HG02981 (cell line): ENCODE data around the gene MORC1.

ENCODE experiments used
- ATAC-seq: cut with Tn5 transposase; IDR thresholded peaks from one replicate; pipeline ENCODE4 v1.9.1; 2021; ENCODE audit warnings: mild to moderate bottlenecking, moderate library complexity; ENCODE audit not compliant: unreplicated experiment

Gene MORC1

GRCh38 chr3:109028753-109029152 is 89.2 kb downstream of the MORC1 start:
- ATAC-seq, result no peak

- ATAC-seq, result no peak
These were observed 91.1 kb downstream of the MORC1 start for GRCh38 chr3:109026821-109027220.

GRCh38 chr3:109025896-109026295 is 92.0 kb downstream of the MORC1 start:
- ATAC-seq, result no peak

- peak; percentile 85 for ATAC-seq
These were observed 94.2 kb downstream of the MORC1 start for GRCh38 chr3:109023656-109024254.

- ATAC-seq, result no peak
These were observed 94.8 kb downstream of the MORC1 start for GRCh38 chr3:109023167-109023566.

GRCh38 chr3:109021556-109021955 is 96.4 kb downstream of the MORC1 start:
- no peak for ATAC-seq

- no peak for ATAC-seq
These were observed 99.1 kb downstream of the MORC1 start for GRCh38 chr3:109018828-109019227.

GRCh38 chr3:109005443-109005842 is 112.5 kb downstream of the MORC1 start:
- no peak for ATAC-seq

GRCh38 chr3:108998436-108998835 is 119.5 kb downstream of the MORC1 start:
- no peak for ATAC-seq

GRCh38 chr3:108985844-108986243 is 132.1 kb downstream of the MORC1 start:
- ATAC-seq, result no peak

- ATAC-seq, result no peak
These were observed 134.9 kb downstream of the MORC1 start for GRCh38 chr3:108983051-108983450.

- ATAC-seq, result no peak
These were observed 141.9 kb downstream of the MORC1 start for GRCh38 chr3:108976058-108976457.

- no peak for ATAC-seq
These were observed 144.9 kb downstream of the MORC1 start for GRCh38 chr3:108973019-108973418.

- no peak for ATAC-seq
These were observed 145.5 kb downstream of the MORC1 start for GRCh38 chr3:108972482-108972881.

GRCh38 chr3:108970561-108970960 is 147.4 kb downstream of the MORC1 start:
- no peak for ATAC-seq

- ATAC-seq, result no peak
These were observed 151.2 kb downstream of the MORC1 start for GRCh38 chr3:108966773-108967172.

- ATAC-seq, result no peak
These were observed 158.9 kb downstream of the MORC1 start for GRCh38 chr3:108959017-108959416.

- no peak for ATAC-seq
These were observed 164.2 kb downstream of the MORC1 start, which contains the start of gene GUCA1C for GRCh38 chr3:108953700-108954099. GUCA1C (minus strand) TSS chr3:108953879; CDS start chr3:108953762, 117 bp downstream.

- ATAC-seq, result no peak
These were observed 164.7 kb downstream of the MORC1 start for GRCh38 chr3:108953210-108953609.

- no peak for ATAC-seq
These were observed 166.0 kb downstream of the MORC1 start for GRCh38 chr3:108951820-108952501.

- ATAC-seq, result no peak
These were observed 170.1 kb downstream of the MORC1 start for GRCh38 chr3:108947855-108948254.
